ENCODE measurements around the gene TRAPPC3L.

TRAPPC3L gene

DNA sequence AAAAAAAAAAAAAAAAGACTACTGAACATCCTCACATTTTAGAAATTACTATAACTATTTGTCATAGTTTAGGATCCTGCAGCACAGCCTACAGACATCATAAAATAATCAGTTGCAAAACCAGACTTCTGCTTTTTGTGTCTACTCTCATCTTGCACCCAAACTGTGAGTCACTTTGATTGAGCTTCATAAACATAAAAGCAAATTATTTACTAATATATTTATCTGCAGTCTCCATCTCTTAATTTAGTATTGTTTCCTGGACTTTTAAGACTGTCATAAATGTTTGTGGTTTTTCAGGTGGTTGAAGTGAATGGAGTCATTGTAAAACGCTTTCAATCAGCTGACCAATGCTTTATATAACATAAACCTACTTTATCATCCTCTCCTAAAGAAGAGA lies 99.1 kb downstream of the TRAPPC3L start:
- Histone ChIP-seq H3K9me3 (replicated peaks; ENCODE audit: low read length) (no peaks in the 10 kb centered on the region), H3K27me3 (ENCODE audit: control insufficient read depth, insufficient read depth, low read length) (no peaks in the 10 kb centered on the region), H3K9ac (ENCODE audit: low read depth, low read length) (no peak overlapping the region), H3K4me1 (ENCODE audit: control insufficient read depth, insufficient read depth, low read length) (peaks cover 38% of the 10 kb centered on the region), H3K4me3 (ENCODE audit: low read length) (no peak overlapping the region), H3K4me2 (ENCODE audit: low read length) (no peak overlapping the region), H3K36me3 (ENCODE audit: insufficient read depth, low read length) (no peaks in the 10 kb centered on the region)

- H3K9me3 ChIP-seq (replicated peaks; ENCODE audit: low read length), result no peaks in the 10 kb centered on the region
- H3K4me1 ChIP-seq (ENCODE audit: control insufficient read depth, insufficient read depth, low read length), result peaks cover 39% of the 10 kb centered on the region
- H3K4me3 ChIP-seq (ENCODE audit: low read length), result no peak overlapping the region
- no peak overlapping the region for H3K9ac ChIP-seq (ENCODE audit: low read depth, low read length)
- no peak overlapping the region for H3K4me2 ChIP-seq (ENCODE audit: low read length)
- H3K27me3 ChIP-seq (ENCODE audit: control insufficient read depth, insufficient read depth, low read length), result no peaks in the 10 kb centered on the region
- no peaks in the 10 kb centered on the region for H3K36me3 ChIP-seq (ENCODE audit: insufficient read depth, low read length)
Observed at GRCh38 chr6:116445102-116445501, 100.4 kb downstream of the TRAPPC3L start.
